ENCODE measurements around the gene TMEM233. TPM values are rescaled to one million over a fixed set of nuclear protein-coding genes. Genes with fewer than 3 reads are reported as not detected.

Gene TMEM233
- total and polyA plus RNA-seq, 2 experiments from 2014 or later, result 0.24 to 0.71 TPM

DNA sequence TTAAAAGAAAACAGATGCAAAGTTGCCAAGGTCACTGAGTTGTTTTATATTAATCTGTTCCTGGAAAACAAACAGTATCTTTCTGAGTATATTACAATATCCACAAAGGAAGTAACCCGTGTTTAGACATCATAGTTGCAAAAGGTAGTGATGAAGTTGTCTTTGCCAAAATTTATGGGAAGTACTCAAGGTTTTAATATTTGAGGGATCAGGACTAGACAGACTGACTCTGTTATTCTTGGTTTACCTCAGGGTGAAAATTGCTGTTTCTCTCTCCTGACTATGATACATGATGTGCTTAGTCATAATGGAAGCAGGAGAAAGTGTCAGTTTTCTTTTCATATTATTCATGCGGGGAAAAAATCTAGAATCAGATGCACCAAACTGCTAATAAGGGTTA lies 28.3 kb downstream of the TMEM233 start (continued):
- TF ChIP-seq JUNB (IDR thresholded peaks at IDR 0.05; ENCODE audit: unreplicated experiment), result no peak
- TF ChIP-seq EZH2phosphoT487 (IDR thresholded peaks at IDR 0.05; ENCODE audit: unreplicated experiment), result no peak
- TF ChIP-seq ZNF331 (CRISPR knock-in tag; IDR thresholded peaks at IDR 0.05; ENCODE audit: low read depth), result no peak
- TF ChIP-seq, protein P1, sequence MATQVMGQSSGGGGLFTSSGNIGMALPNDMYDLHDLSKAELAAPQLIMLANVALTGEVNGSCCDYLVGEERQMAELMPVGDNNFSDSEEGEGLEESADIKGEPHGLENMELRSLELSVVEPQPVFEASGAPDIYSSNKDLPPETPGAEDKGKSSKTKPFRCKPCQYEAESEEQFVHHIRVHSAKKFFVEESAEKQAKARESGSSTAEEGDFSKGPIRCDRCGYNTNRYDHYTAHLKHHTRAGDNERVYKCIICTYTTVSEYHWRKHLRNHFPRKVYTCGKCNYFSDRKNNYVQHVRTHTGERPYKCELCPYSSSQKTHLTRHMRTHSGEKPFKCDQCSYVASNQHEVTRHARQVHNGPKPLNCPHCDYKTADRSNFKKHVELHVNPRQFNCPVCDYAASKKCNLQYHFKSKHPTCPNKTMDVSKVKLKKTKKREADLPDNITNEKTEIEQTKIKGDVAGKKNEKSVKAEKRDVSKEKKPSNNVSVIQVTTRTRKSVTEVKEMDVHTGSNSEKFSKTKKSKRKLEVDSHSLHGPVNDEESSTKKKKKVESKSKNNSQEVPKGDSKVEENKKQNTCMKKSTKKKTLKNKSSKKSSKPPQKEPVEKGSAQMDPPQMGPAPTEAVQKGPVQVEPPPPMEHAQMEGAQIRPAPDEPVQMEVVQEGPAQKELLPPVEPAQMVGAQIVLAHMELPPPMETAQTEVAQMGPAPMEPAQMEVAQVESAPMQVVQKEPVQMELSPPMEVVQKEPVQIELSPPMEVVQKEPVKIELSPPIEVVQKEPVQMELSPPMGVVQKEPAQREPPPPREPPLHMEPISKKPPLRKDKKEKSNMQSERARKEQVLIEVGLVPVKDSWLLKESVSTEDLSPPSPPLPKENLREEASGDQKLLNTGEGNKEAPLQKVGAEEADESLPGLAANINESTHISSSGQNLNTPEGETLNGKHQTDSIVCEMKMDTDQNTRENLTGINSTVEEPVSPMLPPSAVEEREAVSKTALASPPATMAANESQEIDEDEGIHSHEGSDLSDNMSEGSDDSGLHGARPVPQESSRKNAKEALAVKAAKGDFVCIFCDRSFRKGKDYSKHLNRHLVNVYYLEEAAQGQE (IDR thresholded peaks at IDR 0.05; ENCODE audit: unreplicated experiment), result no peak
- TF ChIP-seq, protein P2, sequence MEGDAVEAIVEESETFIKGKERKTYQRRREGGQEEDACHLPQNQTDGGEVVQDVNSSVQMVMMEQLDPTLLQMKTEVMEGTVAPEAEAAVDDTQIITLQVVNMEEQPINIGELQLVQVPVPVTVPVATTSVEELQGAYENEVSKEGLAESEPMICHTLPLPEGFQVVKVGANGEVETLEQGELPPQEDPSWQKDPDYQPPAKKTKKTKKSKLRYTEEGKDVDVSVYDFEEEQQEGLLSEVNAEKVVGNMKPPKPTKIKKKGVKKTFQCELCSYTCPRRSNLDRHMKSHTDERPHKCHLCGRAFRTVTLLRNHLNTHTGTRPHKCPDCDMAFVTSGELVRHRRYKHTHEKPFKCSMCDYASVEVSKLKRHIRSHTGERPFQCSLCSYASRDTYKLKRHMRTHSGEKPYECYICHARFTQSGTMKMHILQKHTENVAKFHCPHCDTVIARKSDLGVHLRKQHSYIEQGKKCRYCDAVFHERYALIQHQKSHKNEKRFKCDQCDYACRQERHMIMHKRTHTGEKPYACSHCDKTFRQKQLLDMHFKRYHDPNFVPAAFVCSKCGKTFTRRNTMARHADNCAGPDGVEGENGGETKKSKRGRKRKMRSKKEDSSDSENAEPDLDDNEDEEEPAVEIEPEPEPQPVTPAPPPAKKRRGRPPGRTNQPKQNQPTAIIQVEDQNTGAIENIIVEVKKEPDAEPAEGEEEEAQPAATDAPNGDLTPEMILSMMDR (conservative IDR thresholded peaks at IDR 0.05; ENCODE audit: low read depth in 2 of 2), result no peak
- no peak for TF ChIP-seq ETS1 (IDR thresholded peaks at IDR 0.05)
- TF ChIP-seq POLR2AphosphoS5 (IDR thresholded peaks at IDR 0.05; ENCODE audit: low read depth), result no peak

DNA sequence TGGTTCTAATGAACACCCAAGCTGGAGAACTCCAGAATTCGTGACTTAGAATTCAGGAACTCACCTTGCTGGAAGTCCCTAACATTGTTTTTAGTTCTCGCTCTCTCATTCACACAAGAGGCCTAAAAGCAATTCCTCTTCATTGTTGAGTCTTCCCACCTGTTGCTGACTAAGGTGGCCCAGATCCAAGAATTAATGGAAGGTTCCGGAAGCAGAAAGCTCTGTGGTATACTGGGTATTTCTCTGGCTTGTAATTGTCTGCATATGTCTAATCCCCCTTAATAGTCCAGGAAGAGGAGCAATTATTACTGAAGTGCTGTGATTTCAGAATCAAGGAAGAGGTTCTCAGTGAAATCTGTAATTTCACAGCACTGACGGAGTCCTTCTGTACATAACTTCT lies 31.4 kb downstream of the TMEM233 start:
- Histone ChIP-seq H3K4me2 (no peak overlapping the region), H3K4me3 (no peak overlapping the region), H2AFZ (no peak overlapping the region), H3K36me3 (ENCODE audit: insufficient read depth) (no peaks in the 10 kb centered on the region), H3K4me1 (ENCODE audit: insufficient read depth) (no peaks in the 10 kb centered on the region), H4K20me1 (replicated peaks; ENCODE audit: insufficient read depth) (no peaks in the 10 kb centered on the region), H3K9me2 (ENCODE audit: insufficient read depth) (no peaks in the 10 kb centered on the region), H3K79me2 (replicated peaks; ENCODE audit: insufficient read depth) (no peaks in the 10 kb centered on the region), H3F3A (replicated peaks; ENCODE audit: low read depth) (no peaks in the 10 kb centered on the region), H3K27ac (ENCODE audit: low read depth) (no peak overlapping the region), H3K27me3 (ENCODE audit: insufficient read depth) (no peaks in the 10 kb centered on the region)
- no peaks in the 10 kb centered on the region for H3K36me3 Mint-ChIP-seq (ENCODE audit: low read depth)
- no peaks in the 10 kb centered on the region for H3K9me3 Mint-ChIP-seq
- TF ChIP-seq, protein P3, sequence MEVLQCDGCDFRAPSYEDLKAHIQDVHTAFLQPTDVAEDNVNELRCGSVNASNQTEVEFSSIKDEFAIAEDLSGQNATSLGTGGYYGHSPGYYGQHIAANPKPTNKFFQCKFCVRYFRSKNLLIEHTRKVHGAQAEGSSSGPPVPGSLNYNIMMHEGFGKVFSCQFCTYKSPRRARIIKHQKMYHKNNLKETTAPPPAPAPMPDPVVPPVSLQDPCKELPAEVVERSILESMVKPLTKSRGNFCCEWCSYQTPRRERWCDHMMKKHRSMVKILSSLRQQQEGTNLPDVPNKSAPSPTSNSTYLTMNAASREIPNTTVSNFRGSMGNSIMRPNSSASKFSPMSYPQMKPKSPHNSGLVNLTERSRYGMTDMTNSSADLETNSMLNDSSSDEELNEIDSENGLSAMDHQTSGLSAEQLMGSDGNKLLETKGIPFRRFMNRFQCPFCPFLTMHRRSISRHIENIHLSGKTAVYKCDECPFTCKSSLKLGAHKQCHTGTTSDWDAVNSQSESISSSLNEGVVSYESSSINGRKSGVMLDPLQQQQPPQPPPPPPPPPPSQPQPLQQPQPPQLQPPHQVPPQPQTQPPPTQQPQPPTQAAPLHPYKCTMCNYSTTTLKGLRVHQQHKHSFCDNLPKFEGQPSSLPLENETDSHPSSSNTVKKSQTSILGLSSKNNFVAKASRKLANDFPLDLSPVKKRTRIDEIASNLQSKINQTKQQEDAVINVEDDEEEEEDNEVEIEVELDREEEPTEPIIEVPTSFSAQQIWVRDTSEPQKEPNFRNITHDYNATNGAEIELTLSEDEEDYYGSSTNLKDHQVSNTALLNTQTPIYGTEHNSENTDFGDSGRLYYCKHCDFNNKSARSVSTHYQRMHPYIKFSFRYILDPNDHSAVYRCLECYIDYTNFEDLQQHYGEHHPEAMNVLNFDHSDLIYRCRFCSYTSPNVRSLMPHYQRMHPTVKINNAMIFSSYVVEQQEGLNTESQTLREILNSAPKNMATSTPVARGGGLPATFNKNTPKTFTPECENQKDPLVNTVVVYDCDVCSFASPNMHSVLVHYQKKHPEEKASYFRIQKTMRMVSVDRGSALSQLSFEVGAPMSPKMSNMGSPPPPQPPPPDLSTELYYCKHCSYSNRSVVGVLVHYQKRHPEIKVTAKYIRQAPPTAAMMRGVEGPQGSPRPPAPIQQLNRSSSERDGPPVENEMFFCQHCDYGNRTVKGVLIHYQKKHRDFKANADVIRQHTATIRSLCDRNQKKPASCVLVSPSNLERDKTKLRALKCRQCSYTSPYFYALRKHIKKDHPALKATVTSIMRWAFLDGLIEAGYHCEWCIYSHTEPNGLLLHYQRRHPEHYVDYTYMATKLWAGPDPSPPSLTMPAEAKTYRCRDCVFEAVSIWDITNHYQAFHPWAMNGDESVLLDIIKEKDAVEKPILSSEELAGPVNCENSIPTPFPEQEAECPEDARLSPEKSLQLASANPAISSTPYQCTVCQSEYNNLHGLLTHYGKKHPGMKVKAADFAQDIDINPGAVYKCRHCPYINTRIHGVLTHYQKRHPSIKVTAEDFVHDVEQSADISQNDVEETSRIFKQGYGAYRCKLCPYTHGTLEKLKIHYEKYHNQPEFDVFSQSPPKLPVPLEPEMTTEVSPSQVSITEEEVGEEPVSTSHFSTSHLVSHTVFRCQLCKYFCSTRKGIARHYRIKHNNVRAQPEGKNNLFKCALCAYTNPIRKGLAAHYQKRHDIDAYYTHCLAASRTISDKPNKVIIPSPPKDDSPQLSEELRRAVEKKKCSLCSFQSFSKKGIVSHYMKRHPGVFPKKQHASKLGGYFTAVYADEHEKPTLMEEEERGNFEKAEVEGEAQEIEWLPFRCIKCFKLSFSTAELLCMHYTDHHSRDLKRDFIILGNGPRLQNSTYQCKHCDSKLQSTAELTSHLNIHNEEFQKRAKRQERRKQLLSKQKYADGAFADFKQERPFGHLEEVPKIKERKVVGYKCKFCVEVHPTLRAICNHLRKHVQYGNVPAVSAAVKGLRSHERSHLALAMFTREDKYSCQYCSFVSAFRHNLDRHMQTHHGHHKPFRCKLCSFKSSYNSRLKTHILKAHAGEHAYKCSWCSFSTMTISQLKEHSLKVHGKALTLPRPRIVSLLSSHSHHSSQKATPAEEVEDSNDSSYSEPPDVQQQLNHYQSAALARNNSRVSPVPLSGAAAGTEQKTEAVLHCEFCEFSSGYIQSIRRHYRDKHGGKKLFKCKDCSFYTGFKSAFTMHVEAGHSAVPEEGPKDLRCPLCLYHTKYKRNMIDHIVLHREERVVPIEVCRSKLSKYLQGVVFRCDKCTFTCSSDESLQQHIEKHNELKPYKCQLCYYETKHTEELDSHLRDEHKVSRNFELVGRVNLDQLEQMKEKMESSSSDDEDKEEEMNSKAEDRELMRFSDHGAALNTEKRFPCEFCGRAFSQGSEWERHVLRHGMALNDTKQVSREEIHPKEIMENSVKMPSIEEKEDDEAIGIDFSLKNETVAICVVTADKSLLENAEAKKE (CRISPR knock-in tag; IDR thresholded peaks at IDR 0.05), result no peak
- no peak for TF ChIP-seq POLR2AphosphoS5 (IDR thresholded peaks at IDR 0.05; ENCODE audit: low read depth)
- TF ChIP-seq EZH2phosphoT487 (IDR thresholded peaks at IDR 0.05; ENCODE audit: unreplicated experiment), result no peak
- no peak for TF ChIP-seq STAT1 (IDR thresholded peaks at IDR 0.05; ENCODE audit: unreplicated experiment)
- no peak for TF ChIP-seq ETS1 (IDR thresholded peaks at IDR 0.05)
- ATAC-seq (no peak), DNase-seq (ENCODE audit: low spot score) (no peak)
- H3K27me3 Mint-ChIP-seq (ENCODE audit: insufficient read depth, low read depth, poor library complexity), result peaks cover 3% of the 10 kb centered on the region
- no peak overlapping the region for H3K27ac Mint-ChIP-seq
- H3K4me3 Mint-ChIP-seq, result no peak overlapping the region
- no peaks in the 10 kb centered on the region for H3K4me1 Mint-ChIP-seq

Measured in GM23338 (cell line).